H1 (cell line): ENCODE results near the gene ZNRF3. TPM values are rescaled to one million over a fixed set of nuclear protein-coding genes. Genes with fewer than 3 reads are reported as not detected.

Source experiments
- TBP ChIP-seq: IDR thresholded peaks from 2 replicates; pipeline ENCODE4 v1.6.1; 2011; ENCODE audit warnings: low read depth, low read length, improper control_type of control experiment
- TEAD4 ChIP-seq: IDR thresholded peaks from 2 replicates; pipeline ENCODE4 v1.6.1; 2012; ENCODE audit warnings: low read depth, low read length, inconsistent platforms, mixed read lengths
- polyA plus RNA-seq, 7 experiments: library from polyadenylated mRNA; depleted of rRNA in 3 of 7; stranded (reverse) in 5 of 7; unstranded in 2 of 7; fragments of >200 nt in 5 of 7; fragments of 200-250 nt in 2 of 7; gene quantifications; 1 replicate in 5 of 7; 2 replicates in 1 of 7; 4 replicates in 1 of 7; pipeline versions ENCODE4 v1.2.1 to v1.2.3, GENCODE V29; 2011 to 2013; ENCODE audit warnings: missing spikeins in 2 of 7, mixed read lengths in 2 of 7
- total RNA-seq: library from RNA; stranded (reverse); fragmentation: NEBNext Ultra II Directional; extraction: Animal tissue kit (Norgen Biotek cat#: 25700); gene quantifications from 2 replicates; pipeline ENCODE4 v1.2.1, GENCODE V29; 2021
- TF ChIP-seq, protein P1 (sequence below): IDR thresholded peaks from 2 replicates; pipeline ENCODE4 v1.6.1; 2012; ENCODE audit warnings: inconsistent platforms

The ZNRF3 gene
- total and polyA plus RNA-seq, 2 of the 8 experiments (the other 6 are each of a cell fraction or from before 2014, with no cell fraction given) = 14.1 to 21.7 TPM

DNA sequence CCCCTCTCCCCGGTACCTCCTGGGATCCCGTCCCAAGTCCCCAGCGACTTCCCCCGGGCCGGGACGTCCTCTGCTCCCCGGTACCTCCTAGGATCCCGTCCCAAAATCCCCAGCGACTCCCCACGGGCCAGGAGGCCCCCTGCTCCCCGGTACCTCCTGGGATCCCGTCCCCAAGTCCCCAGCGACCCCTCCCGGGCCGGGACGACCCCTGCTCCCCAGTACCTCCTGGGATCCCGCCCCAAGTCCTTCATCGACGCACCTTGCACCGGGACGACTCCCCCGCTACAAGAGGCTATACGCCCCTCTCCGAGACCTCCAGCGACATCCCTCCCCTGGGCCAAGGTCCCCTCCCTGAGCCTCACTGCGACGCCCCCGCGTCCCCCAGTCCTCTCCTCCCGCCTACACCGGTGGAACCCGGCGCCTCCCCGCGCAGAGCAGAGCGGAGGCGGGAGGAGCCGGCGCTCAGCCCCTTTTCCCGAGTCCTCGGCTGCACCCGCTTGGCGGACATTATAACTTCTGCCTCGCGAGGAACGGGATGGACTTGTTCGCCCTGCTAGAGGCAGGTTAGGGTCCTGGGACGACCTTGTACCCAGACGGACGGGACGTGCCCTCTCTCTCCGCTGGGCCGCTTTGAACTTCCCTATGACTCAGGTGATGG lies 190.4 kb downstream of the ZNRF3 start (continued):
- TF ChIP-seq, protein P1, sequence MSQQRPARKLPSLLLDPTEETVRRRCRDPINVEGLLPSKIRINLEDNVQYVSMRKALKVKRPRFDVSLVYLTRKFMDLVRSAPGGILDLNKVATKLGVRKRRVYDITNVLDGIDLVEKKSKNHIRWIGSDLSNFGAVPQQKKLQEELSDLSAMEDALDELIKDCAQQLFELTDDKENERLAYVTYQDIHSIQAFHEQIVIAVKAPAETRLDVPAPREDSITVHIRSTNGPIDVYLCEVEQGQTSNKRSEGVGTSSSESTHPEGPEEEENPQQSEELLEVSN = 0 out of 2 replicates have a peak, but pooled peaks have one; percentile 23
- TF ChIP-seq TBP (0 out of 2 replicates have a peak, but pooled peaks have one; percentile 3), TEAD4 (no peak)
- TF ChIP-seq, all 59 proteins: peak for 10
